ENCODE data around the gene ALPK1.

The ALPK1 gene

DNA sequence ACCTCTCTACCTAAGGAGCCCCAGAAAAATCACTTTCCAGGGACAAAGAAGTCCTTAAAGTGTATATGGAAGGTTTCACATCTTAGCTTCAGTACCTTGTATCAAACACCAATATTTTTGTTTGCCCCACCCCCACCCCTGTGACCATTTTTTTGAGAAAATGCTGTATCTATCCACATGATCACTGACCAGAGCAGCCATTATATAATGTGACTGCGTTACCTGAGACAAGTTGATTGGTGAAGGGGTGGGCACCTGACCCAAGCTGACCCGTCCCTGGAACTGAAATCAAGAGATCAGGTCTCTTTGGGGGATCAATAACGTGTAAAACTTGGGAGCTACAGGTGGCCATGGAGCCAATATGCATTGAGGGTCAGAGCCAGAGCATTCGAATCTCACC is 22.2 kb upstream of the ALPK1 start:
- TF ChIP-seq SIN3A (IDR thresholded peaks at IDR 0.05; ENCODE audit: borderline replicate concordance, insufficient read depth, low read length) = no peak
- TF ChIP-seq TAF1 (IDR thresholded peaks at IDR 0.05; ENCODE audit: borderline replicate concordance, insufficient read depth, low read length) = no peak
- no peak for TF ChIP-seq FOXP2 (optimal IDR thresholded peaks at IDR 0.05; ENCODE audit: borderline replicate concordance, extremely low read depth, extremely low read length, insufficient read depth)
- no peak for TF ChIP-seq POLR2AphosphoS5 (IDR thresholded peaks at IDR 0.05; ENCODE audit: low read depth, low read length)
- TF ChIP-seq, protein P1, sequence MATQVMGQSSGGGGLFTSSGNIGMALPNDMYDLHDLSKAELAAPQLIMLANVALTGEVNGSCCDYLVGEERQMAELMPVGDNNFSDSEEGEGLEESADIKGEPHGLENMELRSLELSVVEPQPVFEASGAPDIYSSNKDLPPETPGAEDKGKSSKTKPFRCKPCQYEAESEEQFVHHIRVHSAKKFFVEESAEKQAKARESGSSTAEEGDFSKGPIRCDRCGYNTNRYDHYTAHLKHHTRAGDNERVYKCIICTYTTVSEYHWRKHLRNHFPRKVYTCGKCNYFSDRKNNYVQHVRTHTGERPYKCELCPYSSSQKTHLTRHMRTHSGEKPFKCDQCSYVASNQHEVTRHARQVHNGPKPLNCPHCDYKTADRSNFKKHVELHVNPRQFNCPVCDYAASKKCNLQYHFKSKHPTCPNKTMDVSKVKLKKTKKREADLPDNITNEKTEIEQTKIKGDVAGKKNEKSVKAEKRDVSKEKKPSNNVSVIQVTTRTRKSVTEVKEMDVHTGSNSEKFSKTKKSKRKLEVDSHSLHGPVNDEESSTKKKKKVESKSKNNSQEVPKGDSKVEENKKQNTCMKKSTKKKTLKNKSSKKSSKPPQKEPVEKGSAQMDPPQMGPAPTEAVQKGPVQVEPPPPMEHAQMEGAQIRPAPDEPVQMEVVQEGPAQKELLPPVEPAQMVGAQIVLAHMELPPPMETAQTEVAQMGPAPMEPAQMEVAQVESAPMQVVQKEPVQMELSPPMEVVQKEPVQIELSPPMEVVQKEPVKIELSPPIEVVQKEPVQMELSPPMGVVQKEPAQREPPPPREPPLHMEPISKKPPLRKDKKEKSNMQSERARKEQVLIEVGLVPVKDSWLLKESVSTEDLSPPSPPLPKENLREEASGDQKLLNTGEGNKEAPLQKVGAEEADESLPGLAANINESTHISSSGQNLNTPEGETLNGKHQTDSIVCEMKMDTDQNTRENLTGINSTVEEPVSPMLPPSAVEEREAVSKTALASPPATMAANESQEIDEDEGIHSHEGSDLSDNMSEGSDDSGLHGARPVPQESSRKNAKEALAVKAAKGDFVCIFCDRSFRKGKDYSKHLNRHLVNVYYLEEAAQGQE (IDR thresholded peaks at IDR 0.05; ENCODE audit: insufficient read depth in 1 of 2, low read depth in 2 of 2, low read length in 2 of 2) = no peak

DNA sequence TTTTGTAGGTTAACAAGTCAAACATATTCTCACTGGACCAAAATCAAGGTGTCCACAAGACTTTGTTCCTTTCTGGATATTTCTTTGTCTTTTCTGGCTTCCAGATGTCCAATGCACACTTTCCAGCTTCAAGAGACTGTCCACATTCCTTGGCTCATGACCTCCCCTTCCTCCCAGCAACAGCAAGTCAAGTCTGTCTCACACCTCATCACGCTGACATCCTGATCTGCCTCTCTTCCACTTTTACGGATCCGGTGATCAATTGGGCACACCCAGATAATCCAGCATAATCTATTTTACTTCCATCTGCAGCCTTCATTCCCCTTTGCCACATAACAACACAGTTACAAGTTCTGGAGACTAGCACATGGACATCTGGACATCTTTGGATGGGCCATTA is 21.1 kb upstream of the ALPK1 start:
- TF ChIP-seq SIN3A (IDR thresholded peaks at IDR 0.05; ENCODE audit: borderline replicate concordance, insufficient read depth, low read length) (no peak), POLR2AphosphoS5 (IDR thresholded peaks at IDR 0.05; ENCODE audit: low read depth, low read length) (no peak), FOXP2 (optimal IDR thresholded peaks at IDR 0.05; ENCODE audit: borderline replicate concordance, extremely low read depth, extremely low read length, insufficient read depth) (no peak)

DNA sequence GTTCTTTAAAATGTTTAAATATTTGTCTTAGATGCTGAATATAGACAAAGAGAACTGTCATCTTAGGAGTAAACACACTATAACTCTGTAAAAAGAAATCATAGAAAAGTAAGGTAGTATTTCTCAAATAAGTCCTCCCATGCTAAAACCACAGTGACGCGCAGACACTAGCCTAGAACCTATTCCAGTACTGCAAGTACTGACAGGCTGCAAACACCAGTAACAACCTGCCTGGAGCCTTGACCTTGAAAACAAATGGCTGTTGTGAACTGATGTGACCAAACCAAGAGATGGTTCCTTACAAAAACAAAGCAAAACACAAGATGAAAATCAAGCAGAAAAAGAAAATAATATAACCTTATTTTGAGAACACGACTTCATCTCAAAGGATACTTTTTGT is 19.9 kb upstream of the ALPK1 start:
- TF ChIP-seq SIN3A (IDR thresholded peaks at IDR 0.05; ENCODE audit: borderline replicate concordance, insufficient read depth, low read length) = no peak
- TF ChIP-seq FOXP2 (optimal IDR thresholded peaks at IDR 0.05; ENCODE audit: borderline replicate concordance, extremely low read depth, extremely low read length, insufficient read depth) = no peak
- TF ChIP-seq POLR2AphosphoS5 (IDR thresholded peaks at IDR 0.05; ENCODE audit: low read depth, low read length) = no peak
- TF ChIP-seq TAF1 (IDR thresholded peaks at IDR 0.05; ENCODE audit: borderline replicate concordance, insufficient read depth, low read length) = no peak
- TF ChIP-seq, protein P1 (IDR thresholded peaks at IDR 0.05; ENCODE audit: insufficient read depth in 1 of 2, low read depth in 2 of 2, low read length in 2 of 2) = no peak

DNA sequence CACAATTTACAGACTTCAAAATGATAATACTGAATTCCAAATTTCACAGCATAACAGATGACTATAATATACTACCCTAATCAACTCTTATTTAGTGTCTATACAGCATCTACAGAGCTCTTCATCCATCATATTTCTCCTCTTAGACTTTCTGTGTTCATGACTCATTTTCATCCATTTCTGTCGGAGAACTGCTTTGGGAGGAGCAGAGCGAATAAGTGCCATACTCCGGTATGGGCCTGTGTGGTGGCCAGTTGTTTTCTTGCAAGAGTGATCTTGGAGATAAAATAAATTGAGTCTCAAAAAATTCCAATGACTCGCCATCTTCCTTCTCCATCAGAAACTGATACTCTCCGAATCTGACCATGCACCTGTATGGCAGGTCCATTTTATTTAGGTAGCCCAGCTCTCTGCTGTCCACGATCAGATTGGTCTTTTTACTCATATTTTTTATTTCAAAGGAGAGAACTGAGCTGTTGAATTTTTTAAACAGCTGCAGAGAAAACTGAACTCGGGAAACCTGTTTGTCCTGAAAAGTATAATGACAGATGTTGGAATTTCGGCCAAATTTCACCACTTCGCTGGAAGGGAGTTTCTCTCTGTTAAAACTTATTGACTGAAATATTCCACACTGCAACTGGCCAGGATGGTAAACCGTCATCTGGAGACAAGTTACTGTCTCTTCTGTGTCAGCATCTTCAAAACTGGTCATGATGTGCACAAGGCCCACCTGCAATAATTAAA is 19.3 kb upstream of the ALPK1 start:
- TF ChIP-seq, protein P1 (IDR thresholded peaks at IDR 0.05; ENCODE audit: insufficient read depth in 1 of 2, low read depth in 2 of 2, low read length in 2 of 2) = no peak
- TF ChIP-seq FOXP2 (optimal IDR thresholded peaks at IDR 0.05; ENCODE audit: borderline replicate concordance, extremely low read depth, extremely low read length, insufficient read depth) (no peak), POLR2AphosphoS5 (IDR thresholded peaks at IDR 0.05; ENCODE audit: low read depth, low read length) (no peak), SIN3A (IDR thresholded peaks at IDR 0.05; ENCODE audit: borderline replicate concordance, insufficient read depth, low read length) (no peak), TAF1 (IDR thresholded peaks at IDR 0.05; ENCODE audit: borderline replicate concordance, insufficient read depth, low read length) (no peak)

DNA sequence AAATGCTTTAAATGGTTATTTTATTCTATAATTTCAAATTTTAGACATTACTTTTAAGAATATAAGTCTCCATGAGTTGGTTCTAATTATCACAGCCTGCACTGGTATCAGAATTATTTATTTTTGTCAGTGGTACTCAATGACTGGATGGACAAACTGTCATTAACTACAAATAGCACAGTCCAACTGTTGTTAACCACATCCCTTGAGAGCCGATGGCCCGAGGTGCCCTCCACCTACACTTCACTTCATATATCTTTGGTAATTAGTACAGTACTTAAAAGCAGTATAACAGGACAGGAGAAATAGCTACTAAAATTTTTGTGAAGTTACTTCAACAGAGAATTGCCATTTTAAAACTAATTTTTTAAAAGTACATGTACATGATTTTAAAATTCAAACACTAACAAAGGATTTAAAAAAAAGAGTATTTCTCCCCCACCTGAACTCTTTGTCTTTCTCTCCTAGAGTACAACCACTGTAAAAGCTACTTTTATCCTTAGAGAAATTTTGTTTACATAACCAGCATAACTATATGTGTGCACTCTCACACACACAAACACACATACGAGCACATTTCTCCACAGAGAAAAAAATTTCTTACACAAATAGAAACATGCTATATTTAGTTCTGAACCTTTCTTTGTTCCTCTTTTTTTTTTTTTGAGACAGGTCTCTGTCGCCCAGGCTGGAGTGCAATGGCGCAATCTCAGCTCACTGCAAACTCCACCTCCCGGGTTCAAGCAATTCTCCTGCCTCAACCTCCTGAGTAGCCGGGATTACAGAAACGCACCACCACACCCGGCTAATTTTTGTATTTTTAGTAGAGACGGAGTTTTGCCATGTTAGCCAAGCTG is 17.9 kb upstream of the ALPK1 start:
- no peak for TF ChIP-seq SIN3A (IDR thresholded peaks at IDR 0.05; ENCODE audit: borderline replicate concordance, insufficient read depth, low read length)
- TF ChIP-seq POLR2AphosphoS5 (IDR thresholded peaks at IDR 0.05; ENCODE audit: low read depth, low read length) = no peak
- TF ChIP-seq, protein P1 (IDR thresholded peaks at IDR 0.05; ENCODE audit: insufficient read depth in 1 of 2, low read depth in 2 of 2, low read length in 2 of 2) = no peak
- no peak for TF ChIP-seq TAF1 (IDR thresholded peaks at IDR 0.05; ENCODE audit: borderline replicate concordance, insufficient read depth, low read length)
- TF ChIP-seq FOXP2 (optimal IDR thresholded peaks at IDR 0.05; ENCODE audit: borderline replicate concordance, extremely low read depth, extremely low read length, insufficient read depth) = no peak
